GM12865 (cell line): Measurements from ENCODE around the gene FAM124A.

Experiments
- DNase-seq: peaks from one replicate; pipeline ENCODE4 v3.0.0; 2010; ENCODE audit warnings: low read depth
- H3K4me3 ChIP-seq: 2 replicates; pipeline ENCODE4 v1.5.1; 2011; ENCODE audit warnings: mild to moderate bottlenecking, low read depth, low read length, control low read depth
- CTCF ChIP-seq: IDR thresholded peaks from 2 replicates; pipeline ENCODE4 v1.5.1; 2011; ENCODE audit warnings: low read length, control low read depth, low read depth, inconsistent platforms; ENCODE audit not compliant: insufficient read depth; ENCODE audit errors: missing control alignments

The FAM124A gene

GRCh38 chr13:51233117-51233826 lies 11.1 kb downstream of the FAM124A start:
- no peak for DNase-seq
- no peak for TF ChIP-seq CTCF
- H3K4me3 ChIP-seq: no peak overlapping the region

GRCh38 chr13:51234676-51235075 lies 12.5 kb downstream of the FAM124A start:
- H3K4me3 ChIP-seq: no peak overlapping the region
- DNase-seq: no peak
- TF ChIP-seq CTCF: no peak

GRCh38 chr13:51235186-51235585 lies 13.0 kb downstream of the FAM124A start:
- no peak for TF ChIP-seq CTCF
- no peak overlapping the region for H3K4me3 ChIP-seq
- no peak for DNase-seq

GRCh38 chr13:51235756-51236490 lies 13.7 kb downstream of the FAM124A start:
- DNase-seq: no peak
- TF ChIP-seq CTCF: no peak
- H3K4me3 ChIP-seq: no peak overlapping the region

GRCh38 chr13:51236491-51236792 lies 14.2 kb downstream of the FAM124A start:
- TF ChIP-seq CTCF: no peak
- no peak overlapping the region for H3K4me3 ChIP-seq
- no peak for DNase-seq

GRCh38 chr13:51237386-51237785 lies 15.2 kb downstream of the FAM124A start:
- DNase-seq: no peak
- H3K4me3 ChIP-seq: no peak overlapping the region
- no peak for TF ChIP-seq CTCF

GRCh38 chr13:51237887-51238286 lies 15.7 kb downstream of the FAM124A start:
- DNase-seq: no peak
- TF ChIP-seq CTCF: no peak
- no peak overlapping the region for H3K4me3 ChIP-seq
